Astrocyte (in vitro differentiated cells and primary cell): ENCODE data around the gene RDH5. TPM values are rescaled to one million over a fixed set of nuclear protein-coding genes. Genes with fewer than 3 reads are reported as not detected.

Experiments used
- DNase-seq: peaks from one replicate; pipeline ENCODE4 v3.0.0-alpha.2; 2010; ENCODE audit warnings: low read depth
- FAIRE-seq: peaks from 2 replicates; lab custom pipeline; 2011; peaks lifted over from hg19 to GRCh38; lab: Jason Lieb, UNC
- H2AFZ ChIP-seq: 2 replicates; pipeline ENCODE4 v1.6.0; 2012; ENCODE audit warnings: low read depth, low read length, inconsistent platforms
- H3K27ac ChIP-seq: 2 replicates; pipeline ENCODE4 v1.5.1; 2011; ENCODE audit warnings: low read depth, low read length, inconsistent platforms
- H3K27me3 ChIP-seq: 2 replicates; pipeline ENCODE4 v1.6.0; 2011; ENCODE audit warnings: low read length, inconsistent platforms; ENCODE audit not compliant: insufficient read depth
- H3K36me3 ChIP-seq: 2 replicates; pipeline ENCODE4 v1.5.1; 2011; ENCODE audit warnings: low read length, inconsistent platforms; ENCODE audit not compliant: insufficient read depth
- H3K4me1 ChIP-seq: 2 replicates; pipeline ENCODE4 v1.5.1; 2011; ENCODE audit warnings: low read length, inconsistent platforms; ENCODE audit not compliant: insufficient read depth
- H3K4me2 ChIP-seq: 2 replicates; pipeline ENCODE4 v1.6.0; 2012; ENCODE audit warnings: low read length, inconsistent platforms
- H3K4me3 ChIP-seq: 2 replicates; pipeline ENCODE4 v1.5.1; 2011; ENCODE audit warnings: low read depth, mild to moderate bottlenecking, low read length, inconsistent platforms; ENCODE audit not compliant: insufficient read depth
- H3K79me2 ChIP-seq: 2 replicates; pipeline ENCODE4 v1.6.0; 2012; ENCODE audit warnings: mild to moderate bottlenecking, low read length, inconsistent platforms; ENCODE audit not compliant: insufficient read depth
- H3K9ac ChIP-seq: 2 replicates; pipeline ENCODE4 v1.6.0; 2012; ENCODE audit warnings: mild to moderate bottlenecking, low read length, inconsistent platforms
- H3K9me3 ChIP-seq: 2 replicates; pipeline ENCODE4 v1.5.1; 2012; ENCODE audit warnings: low read depth, mild to moderate bottlenecking, low read length, inconsistent platforms; ENCODE audit not compliant: insufficient read depth
- H4K20me1 ChIP-seq: 2 replicates; pipeline ENCODE4 v1.6.0; 2012; ENCODE audit warnings: low read length, inconsistent platforms; ENCODE audit not compliant: insufficient read depth
- H3K27ac Mint-ChIP-seq: one replicate; pipeline ENCODE4 v1.8.0; 2021; ENCODE audit warnings: mild to moderate bottlenecking, mixed read lengths; ENCODE audit not compliant: unreplicated experiment
- H3K27me3 Mint-ChIP-seq: one replicate; pipeline ENCODE4 v1.8.0; 2021; ENCODE audit warnings: low read depth, mixed read lengths; ENCODE audit not compliant: unreplicated experiment
- H3K36me3 Mint-ChIP-seq: one replicate; pipeline ENCODE4 v1.8.0; 2021; ENCODE audit warnings: low read depth, mixed read lengths; ENCODE audit not compliant: unreplicated experiment
- H3K4me1 Mint-ChIP-seq: one replicate; pipeline ENCODE4 v1.8.0; 2021; ENCODE audit warnings: low read depth, mixed read lengths; ENCODE audit not compliant: unreplicated experiment
- H3K4me3 Mint-ChIP-seq: one replicate; pipeline ENCODE4 v1.8.0; 2021; ENCODE audit warnings: mild to moderate bottlenecking, moderate library complexity, mixed read lengths; ENCODE audit not compliant: unreplicated experiment
- H3K9me3 Mint-ChIP-seq: one replicate; pipeline ENCODE4 v1.8.0; 2021; ENCODE audit warnings: mild to moderate bottlenecking, mixed read lengths; ENCODE audit not compliant: unreplicated experiment
- EZH2 ChIP-seq: IDR thresholded peaks from 2 replicates; pipeline ENCODE4 v1.6.1; 2012; ENCODE audit warnings: mild to moderate bottlenecking, low read length, inconsistent platforms; ENCODE audit not compliant: insufficient read depth
- total RNA-seq: library from RNA; stranded (reverse); gene quantifications from 2 replicates; pipeline ENCODE4 v1.2.1, GENCODE V29; 2021
- TF ChIP-seq, protein P1 (sequence below): IDR thresholded peaks from 2 replicates; pipeline ENCODE4 v1.5.1; 2011; ENCODE audit warnings: low read depth, mild to moderate bottlenecking, inconsistent platforms, low read length, moderate library complexity; ENCODE audit not compliant: insufficient read depth

RDH5 gene
- total RNA-seq, 1 donor from 2014 or later: 2.1 TPM

GRCh38 chr12:55687746-55688145 is 32.4 kb upstream of the RDH5 start:
- Histone ChIP-seq H3K36me3 (no peaks in the 10 kb centered on the region), H3K9ac (no peak overlapping the region), H3K9me3 (no peaks in the 10 kb centered on the region), H3K27ac (no peak overlapping the region), H3K27me3 (no peaks in the 10 kb centered on the region), H3K79me2 (no peaks in the 10 kb centered on the region), H2AFZ (no peak overlapping the region), H3K4me1 (no peaks in the 10 kb centered on the region), H4K20me1 (no peaks in the 10 kb centered on the region), H3K4me3 (no peak overlapping the region), H3K4me2 (no peak overlapping the region)
- TF ChIP-seq, protein P1, sequence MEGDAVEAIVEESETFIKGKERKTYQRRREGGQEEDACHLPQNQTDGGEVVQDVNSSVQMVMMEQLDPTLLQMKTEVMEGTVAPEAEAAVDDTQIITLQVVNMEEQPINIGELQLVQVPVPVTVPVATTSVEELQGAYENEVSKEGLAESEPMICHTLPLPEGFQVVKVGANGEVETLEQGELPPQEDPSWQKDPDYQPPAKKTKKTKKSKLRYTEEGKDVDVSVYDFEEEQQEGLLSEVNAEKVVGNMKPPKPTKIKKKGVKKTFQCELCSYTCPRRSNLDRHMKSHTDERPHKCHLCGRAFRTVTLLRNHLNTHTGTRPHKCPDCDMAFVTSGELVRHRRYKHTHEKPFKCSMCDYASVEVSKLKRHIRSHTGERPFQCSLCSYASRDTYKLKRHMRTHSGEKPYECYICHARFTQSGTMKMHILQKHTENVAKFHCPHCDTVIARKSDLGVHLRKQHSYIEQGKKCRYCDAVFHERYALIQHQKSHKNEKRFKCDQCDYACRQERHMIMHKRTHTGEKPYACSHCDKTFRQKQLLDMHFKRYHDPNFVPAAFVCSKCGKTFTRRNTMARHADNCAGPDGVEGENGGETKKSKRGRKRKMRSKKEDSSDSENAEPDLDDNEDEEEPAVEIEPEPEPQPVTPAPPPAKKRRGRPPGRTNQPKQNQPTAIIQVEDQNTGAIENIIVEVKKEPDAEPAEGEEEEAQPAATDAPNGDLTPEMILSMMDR: no peak
- no peak for TF ChIP-seq EZH2
- peaks cover 5% of the 10 kb centered on the region for H3K36me3 Mint-ChIP-seq
- no peak for FAIRE-seq
- no peak overlapping the region for H3K27ac Mint-ChIP-seq
- H3K9me3 Mint-ChIP-seq: peaks cover 5% of the 10 kb centered on the region
- DNase-seq: no peak
- H3K4me1 Mint-ChIP-seq: peaks cover 6% of the 10 kb centered on the region
- no peak overlapping the region for H3K4me3 Mint-ChIP-seq
- peaks cover 8% of the 10 kb centered on the region for H3K27me3 Mint-ChIP-seq

DNA sequence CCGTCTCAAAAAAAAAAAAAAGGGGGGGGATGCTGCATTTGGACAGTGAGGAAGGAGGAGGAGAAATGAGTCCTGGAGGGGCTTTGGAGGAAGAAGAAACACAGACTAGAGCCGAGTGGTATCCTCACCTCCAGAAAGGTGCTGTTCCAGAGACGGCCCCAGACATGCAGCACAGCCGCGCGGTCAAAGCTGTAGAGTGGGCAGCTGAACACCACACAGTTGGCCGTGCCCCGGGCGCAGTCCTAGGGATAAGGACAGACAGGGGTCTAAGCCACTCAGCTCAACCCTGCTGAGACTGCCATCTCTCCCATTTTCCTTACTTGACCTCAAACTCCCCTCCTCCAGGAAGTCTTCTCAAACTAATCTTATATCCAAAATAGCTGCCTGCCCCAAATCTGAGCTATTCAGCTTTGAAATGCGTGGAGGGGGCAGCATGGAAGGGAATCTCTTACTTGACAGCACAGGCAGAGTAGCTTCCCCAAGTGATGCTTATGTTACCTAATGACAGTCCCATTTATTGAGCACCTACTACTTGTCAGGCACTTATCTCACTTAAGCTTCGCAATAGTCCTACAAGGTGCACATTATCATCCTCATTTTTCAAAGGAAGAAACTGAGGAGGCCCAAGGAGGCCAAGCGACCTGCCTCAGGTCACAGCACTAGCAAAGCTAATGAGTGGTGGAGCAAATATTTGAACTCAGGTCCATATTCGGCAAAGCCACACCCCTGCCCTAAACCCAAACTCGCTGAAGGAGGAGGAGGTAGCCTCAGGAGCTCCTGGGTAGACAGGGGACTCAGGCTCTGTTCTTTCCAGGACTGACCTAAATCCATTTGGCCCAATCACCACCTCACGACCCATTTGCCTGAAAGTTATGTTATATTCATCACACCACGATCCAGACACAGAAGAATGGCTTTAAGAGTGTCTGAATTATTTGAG is 31.2 kb upstream of the RDH5 start:
- DNase-seq: no peak

More for the DNA sequence above, 31.2 kb upstream of the RDH5 start:
- Histone ChIP-seq H3K4me1 (no peaks in the 10 kb centered on the region), H3K79me2 (no peaks in the 10 kb centered on the region), H4K20me1 (no peaks in the 10 kb centered on the region), H3K27me3 (no peaks in the 10 kb centered on the region), H3K27ac (no peak overlapping the region), H3K9me3 (no peaks in the 10 kb centered on the region), H2AFZ (no peak overlapping the region), H3K9ac (no peak overlapping the region), H3K4me3 (no peak overlapping the region), H3K36me3 (no peaks in the 10 kb centered on the region), H3K4me2 (no peak overlapping the region)
- Mint-ChIP-seq H3K27ac (no peak overlapping the region), H3K27me3 (peaks cover 3% of the 10 kb centered on the region), H3K4me1 (peaks cover 5% of the 10 kb centered on the region), H3K36me3 (peaks cover 4% of the 10 kb centered on the region), H3K9me3 (peaks cover 5% of the 10 kb centered on the region), H3K4me3 (no peak overlapping the region)
- TF ChIP-seq, protein P1: no peak
- no peak for TF ChIP-seq EZH2
- no peak for FAIRE-seq
